Endothelial cell (in vitro differentiated cells): Measurements from ENCODE around the gene MAPK6. TPM values are rescaled to one million over a fixed set of nuclear protein-coding genes. Genes with fewer than 3 reads are reported as not detected.

Source experiments
- DNase-seq: peaks from one replicate; pipeline ENCODE4 v3.0.0; 2021; ENCODE audit warnings: low spot score
- H3K27ac Mint-ChIP-seq: one replicate; pipeline ENCODE4 v1.8.0; 2021; ENCODE audit warnings: mixed read lengths, inconsistent platforms; ENCODE audit not compliant: unreplicated experiment
- H3K27me3 Mint-ChIP-seq: one replicate; pipeline ENCODE4 v1.8.0; 2021; ENCODE audit warnings: mild to moderate bottlenecking, moderate library complexity, mixed read lengths, inconsistent platforms; ENCODE audit not compliant: unreplicated experiment
- H3K36me3 Mint-ChIP-seq: one replicate; pipeline ENCODE4 v1.8.0; 2021; ENCODE audit warnings: mild to moderate bottlenecking, low read depth, mixed read lengths, inconsistent platforms; ENCODE audit not compliant: unreplicated experiment
- H3K4me1 Mint-ChIP-seq: one replicate; pipeline ENCODE4 v1.8.0; 2021; ENCODE audit warnings: mild to moderate bottlenecking, mixed read lengths, inconsistent platforms; ENCODE audit not compliant: unreplicated experiment
- H3K4me3 Mint-ChIP-seq: one replicate; pipeline ENCODE4 v1.8.0; 2021; ENCODE audit warnings: mild to moderate bottlenecking, mixed read lengths, inconsistent platforms; ENCODE audit not compliant: unreplicated experiment
- H3K9me3 Mint-ChIP-seq: one replicate; pipeline ENCODE4 v1.8.0; 2021; ENCODE audit warnings: mixed read lengths, inconsistent platforms; ENCODE audit not compliant: unreplicated experiment
- long read RNA-seq: library from polyadenylated mRNA; unstranded; transcript quantifications from one replicate; pipeline ENCODE4 v2.0.0, GENCODE V29; 2020; ENCODE audit not compliant: unreplicated experiment
- total RNA-seq: library from RNA; stranded (reverse); fragmentation: NEBNext Ultra II Directional; extraction: Animal tissue kit (Norgen Biotek cat#: 25700); gene quantifications from one replicate; pipeline ENCODE4 v1.2.1, GENCODE V29; 2021; ENCODE audit not compliant: unreplicated experiment
- TF ChIP-seq, protein P1 (sequence below): fragments of 200-600 bp; sonication (generic); IDR thresholded peaks from one replicate; pipeline ENCODE4 v1.5.0; 2021; ENCODE audit warnings: antibody characterized with exemption; ENCODE audit not compliant: unreplicated experiment

The MAPK6 gene
- 94.6 TPM for total RNA-seq
- long read RNA-seq, full-length matches to known transcripts = 14 of 18 reads
- long read RNA-seq, partial matches to known transcripts = 2 of 18 reads
- long read RNA-seq, other reads (novel, unspliced or antisense) = 2 of 18 reads

DNA sequence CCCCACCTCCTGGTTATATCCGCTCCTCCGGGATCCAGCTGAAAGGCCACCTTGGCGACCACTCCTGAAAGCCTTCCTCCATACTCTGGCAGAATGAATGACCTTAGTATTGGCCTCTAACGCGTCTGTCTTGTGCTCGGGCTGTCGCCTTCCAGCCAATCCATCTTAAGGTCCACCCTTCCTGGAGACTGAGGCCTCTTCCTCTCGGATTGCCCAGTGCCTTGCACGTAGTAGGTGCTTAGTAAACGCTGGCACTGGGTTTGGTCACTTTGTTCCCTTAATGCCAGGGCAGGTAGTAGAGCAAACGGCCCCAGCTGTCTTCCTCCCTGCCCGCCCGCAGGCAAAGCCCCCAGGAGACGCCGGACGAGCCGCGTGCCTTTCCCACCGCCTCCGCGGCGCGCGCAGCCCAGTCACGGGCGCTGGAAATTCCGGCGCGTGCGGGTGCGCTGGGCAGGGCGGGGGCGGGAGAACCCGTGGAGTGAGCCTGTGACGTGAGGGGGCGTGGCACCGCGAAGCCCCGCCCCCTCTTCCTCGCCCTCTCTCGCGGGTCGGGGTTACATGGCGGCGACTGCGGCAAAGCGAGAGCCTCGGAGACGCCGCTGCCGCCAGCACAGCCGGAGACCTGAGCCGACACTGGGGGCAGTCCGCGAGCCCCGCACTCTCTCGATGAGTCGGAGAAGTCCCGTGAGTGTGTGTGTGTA is at the start of gene MAPK6:
Gene MAPK6, plus strand, starts transcription at position 527 of the 701 bp plus-strand sequence. CDS start 27,242 bp downstream, outside the sequence.
- peaks cover 41% of the 10 kb centered on the region for H3K4me1 Mint-ChIP-seq

DNA sequence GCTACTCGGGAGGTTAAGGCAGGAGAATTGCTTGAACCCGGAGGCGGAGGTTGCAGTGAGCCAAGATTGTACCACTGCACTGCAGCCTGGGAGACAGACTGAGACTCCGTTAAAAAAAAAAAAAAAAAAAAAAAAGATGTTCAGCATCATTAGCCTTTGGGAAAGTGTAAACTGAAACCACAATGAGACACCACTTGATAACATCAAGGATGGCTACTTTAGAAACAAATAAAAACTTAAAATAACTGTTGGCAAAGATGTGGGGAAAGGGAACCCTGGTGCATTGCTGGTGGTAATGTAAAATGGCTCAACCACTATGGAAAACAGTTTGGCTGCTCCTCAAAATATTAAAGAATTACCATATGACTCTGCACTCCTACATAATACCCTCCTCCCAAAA is 49.3 kb upstream of the MAPK6 start:
- Mint-ChIP-seq H3K27ac (no peak overlapping the region), H3K4me1 (peaks cover 13% of the 10 kb centered on the region)

More for the DNA sequence above, at the start of gene MAPK6:
- Mint-ChIP-seq H3K27ac (peak within 1 kb of the TSS; percentile 96), H3K4me3 (peak within 1 kb of the TSS; percentile 99), H3K27me3 (peaks cover 11% of the 10 kb centered on the region), H3K9me3 (no peaks in the 10 kb centered on the region), H3K36me3 (peaks cover 10% of the 10 kb centered on the region)
- peak; percentile 97 for DNase-seq
- TF ChIP-seq, protein P1, sequence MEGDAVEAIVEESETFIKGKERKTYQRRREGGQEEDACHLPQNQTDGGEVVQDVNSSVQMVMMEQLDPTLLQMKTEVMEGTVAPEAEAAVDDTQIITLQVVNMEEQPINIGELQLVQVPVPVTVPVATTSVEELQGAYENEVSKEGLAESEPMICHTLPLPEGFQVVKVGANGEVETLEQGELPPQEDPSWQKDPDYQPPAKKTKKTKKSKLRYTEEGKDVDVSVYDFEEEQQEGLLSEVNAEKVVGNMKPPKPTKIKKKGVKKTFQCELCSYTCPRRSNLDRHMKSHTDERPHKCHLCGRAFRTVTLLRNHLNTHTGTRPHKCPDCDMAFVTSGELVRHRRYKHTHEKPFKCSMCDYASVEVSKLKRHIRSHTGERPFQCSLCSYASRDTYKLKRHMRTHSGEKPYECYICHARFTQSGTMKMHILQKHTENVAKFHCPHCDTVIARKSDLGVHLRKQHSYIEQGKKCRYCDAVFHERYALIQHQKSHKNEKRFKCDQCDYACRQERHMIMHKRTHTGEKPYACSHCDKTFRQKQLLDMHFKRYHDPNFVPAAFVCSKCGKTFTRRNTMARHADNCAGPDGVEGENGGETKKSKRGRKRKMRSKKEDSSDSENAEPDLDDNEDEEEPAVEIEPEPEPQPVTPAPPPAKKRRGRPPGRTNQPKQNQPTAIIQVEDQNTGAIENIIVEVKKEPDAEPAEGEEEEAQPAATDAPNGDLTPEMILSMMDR = no peak

DNA sequence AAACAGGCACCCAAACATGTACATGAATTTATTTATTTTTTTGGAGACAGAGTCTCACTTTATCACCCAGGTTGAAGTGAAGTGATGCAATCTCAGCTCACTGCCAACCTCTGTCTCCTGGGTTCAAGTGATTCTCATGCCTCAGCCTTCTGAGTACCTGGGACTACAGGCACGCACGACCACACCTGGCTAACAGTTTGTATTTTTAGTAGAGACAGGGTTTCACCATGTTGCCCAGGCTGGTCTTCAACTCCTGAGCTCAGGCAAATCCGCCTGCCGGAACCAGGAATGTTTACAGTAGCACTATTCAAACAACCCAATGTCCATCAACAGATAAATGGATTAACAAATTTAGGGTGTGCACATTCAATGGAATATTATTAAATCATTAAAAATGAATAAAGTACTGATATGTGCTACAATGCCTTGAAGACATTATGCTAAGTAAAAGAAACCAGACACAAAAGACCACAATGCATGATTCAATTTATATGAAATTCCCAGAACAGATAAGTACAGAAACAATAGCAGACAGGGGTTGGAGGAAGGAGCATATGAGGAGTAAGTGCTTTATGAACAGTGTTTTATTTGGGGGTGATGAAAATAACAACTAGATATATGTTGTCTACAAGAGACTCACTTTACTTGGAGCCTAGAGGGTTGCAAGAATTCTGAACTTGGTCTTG is 48.7 kb upstream of the MAPK6 start:
- DNase-seq = no peak
- Mint-ChIP-seq H3K27me3 (peaks cover 7% of the 10 kb centered on the region), H3K9me3 (no peaks in the 10 kb centered on the region), H3K36me3 (peaks cover 15% of the 10 kb centered on the region), H3K4me3 (peak overlapping the region; percentile 96), H3K4me1 (peaks cover 13% of the 10 kb centered on the region), H3K27ac (no peak overlapping the region)
- TF ChIP-seq, protein P1 = no peak

More for the DNA sequence above, 49.3 kb upstream of the MAPK6 start:
- no peak for DNase-seq
- no peaks in the 10 kb centered on the region for H3K9me3 Mint-ChIP-seq
- TF ChIP-seq, protein P1 = no peak
- no peak overlapping the region for H3K4me3 Mint-ChIP-seq
- peaks cover 7% of the 10 kb centered on the region for H3K27me3 Mint-ChIP-seq
- H3K36me3 Mint-ChIP-seq = peaks cover 15% of the 10 kb centered on the region

DNA sequence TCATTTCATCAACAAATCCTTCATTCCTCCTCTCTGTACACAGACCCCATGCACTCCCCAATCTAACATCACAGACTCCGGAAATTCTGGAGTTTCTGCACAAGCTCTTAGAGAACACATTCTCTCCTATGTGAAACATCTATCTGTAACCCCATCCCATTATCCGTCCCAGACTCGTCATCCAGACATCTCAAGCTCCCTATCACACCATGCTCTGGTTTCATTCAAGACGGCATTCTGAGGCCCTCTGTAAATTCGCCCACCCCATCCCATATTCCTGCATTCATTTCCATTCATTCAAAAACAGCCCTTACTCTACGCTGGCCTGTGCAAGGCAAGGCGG is 48.0 kb upstream of the MAPK6 start:
- Mint-ChIP-seq H3K4me1 (peaks cover 13% of the 10 kb centered on the region), H3K9me3 (no peaks in the 10 kb centered on the region), H3K36me3 (peaks cover 12% of the 10 kb centered on the region), H3K4me3 (peak overlapping the region; percentile 96), H3K27ac (peak overlapping the region; percentile 97), H3K27me3 (peaks cover 7% of the 10 kb centered on the region)
- no peak for DNase-seq
- TF ChIP-seq, protein P1 = no peak
